ENCODE data around the gene ADTRP.
"Not testable (repeated sequence)": the region's sequence is repeated elsewhere in the genome, so short reads cannot be mapped to it uniquely, and the experiment has no call there.

Gene ADTRP

GRCh38 chr6:11803591-11803971 is 25.0 kb upstream of the ADTRP start:
- no peak for DNase-seq (ENCODE audit: low spot score)

- no peak for DNase-seq (ENCODE audit: low spot score)
Measured at GRCh38 chr6:11802886-11803590, 24.4 kb upstream of the ADTRP start.

- not testable (repeated sequence) for DNase-seq (ENCODE audit: low spot score)
Measured at GRCh38 chr6:11800531-11800930, 21.9 kb upstream of the ADTRP start.

GRCh38 chr6:11798538-11798937 is 19.9 kb upstream of the ADTRP start:
- no peak for DNase-seq (ENCODE audit: low spot score)

- DNase-seq (ENCODE audit: low spot score) = no peak
Measured at GRCh38 chr6:11798096-11798495, 19.5 kb upstream of the ADTRP start.

GRCh38 chr6:11796829-11797228 is 18.2 kb upstream of the ADTRP start:
- DNase-seq (ENCODE audit: low spot score) = no peak

GRCh38 chr6:11795403-11795802 is 16.8 kb upstream of the ADTRP start:
- no peak for DNase-seq (ENCODE audit: low spot score)

GRCh38 chr6:11793277-11793676 is 14.7 kb upstream of the ADTRP start:
- DNase-seq (ENCODE audit: low spot score) = no peak

GRCh38 chr6:11791354-11792107 is 12.9 kb upstream of the ADTRP start:
- no peak for DNase-seq (ENCODE audit: low spot score)

GRCh38 chr6:11789744-11790143 is 11.1 kb upstream of the ADTRP start:
- DNase-seq (ENCODE audit: low spot score) = no peak

- no peak for DNase-seq (ENCODE audit: low spot score)
Measured at GRCh38 chr6:11788043-11788442, 9.4 kb upstream of the ADTRP start.

GRCh38 chr6:11785774-11786579 is 7.4 kb upstream of the ADTRP start:
- DNase-seq (ENCODE audit: low spot score) = no peak

GRCh38 chr6:11785415-11785773 is 6.8 kb upstream of the ADTRP start:
- DNase-seq (ENCODE audit: low spot score) = no peak

- DNase-seq (ENCODE audit: low spot score) = no peak
Measured at GRCh38 chr6:11784341-11784740, 5.7 kb upstream of the ADTRP start.

- no peak for DNase-seq (ENCODE audit: low spot score)
Measured at GRCh38 chr6:11783524-11784064, 5.0 kb upstream of the ADTRP start.

GRCh38 chr6:11782524-11782923 is 3.9 kb upstream of the ADTRP start:
- DNase-seq (ENCODE audit: low spot score) = no peak

GRCh38 chr6:11780097-11780428 is 1.5 kb upstream of the ADTRP start:
- no peak for DNase-seq (ENCODE audit: low spot score)

- DNase-seq (ENCODE audit: low spot score) = peak; percentile 16
Measured at GRCh38 chr6:11779329-11780096, 910 bp upstream of the ADTRP start.

GRCh38 chr6:11778036-11778435 is 567 bp downstream of the ADTRP start:
- no peak for DNase-seq (ENCODE audit: low spot score)

GRCh38 chr6:11775791-11776409 is 2.7 kb downstream of the ADTRP start:
- DNase-seq (ENCODE audit: low spot score) = no peak

- DNase-seq (ENCODE audit: low spot score) = no peak
Measured at GRCh38 chr6:11774426-11774825, 4.2 kb downstream of the ADTRP start.

GRCh38 chr6:11773581-11773980 is 5.0 kb downstream of the ADTRP start:
- DNase-seq (ENCODE audit: low spot score) = no peak
